Keratinocyte (primary cell): ENCODE results near the gene DNAJB13. TPM values are rescaled to one million over a fixed set of nuclear protein-coding genes. Genes with fewer than 3 reads are reported as not detected.

Experiments
- DNase-seq: peaks from one replicate; pipeline ENCODE4 v3.0.0-alpha.2; 2011; ENCODE audit warnings: low read depth, missing footprints, low spot score
- FAIRE-seq: peaks from 2 replicates; lab custom pipeline; 2011; peaks lifted over from hg19 to GRCh38; lab: Jason Lieb, UNC
- H2AFZ ChIP-seq: 2 replicates; pipeline ENCODE4 v1.6.0; 2012; ENCODE audit warnings: low read length, control low read depth, inconsistent platforms; ENCODE audit not compliant: control insufficient read depth
- H3K27ac ChIP-seq: 2 replicates; pipeline ENCODE4 v1.5.1; 2011; ENCODE audit warnings: low read length; ENCODE audit not compliant: control insufficient read depth, insufficient read depth
- H3K27me3 ChIP-seq: 3 replicates; pipeline ENCODE4 v1.6.0; 2011; ENCODE audit warnings: low read length; ENCODE audit not compliant: control insufficient read depth, insufficient read depth; ENCODE audit errors: extremely low read depth
- H3K36me3 ChIP-seq, 2 experiments: 2 replicates in 1 of 2; 3 replicates in 1 of 2; pipeline ENCODE4 v1.5.1; 2011; ENCODE audit warnings: low read length in 2 of 2, mild to moderate bottlenecking in 1 of 2; ENCODE audit not compliant: control insufficient read depth in 2 of 2, insufficient read depth in 2 of 2; ENCODE audit errors: extremely low read depth in 1 of 2
- H3K4me1 ChIP-seq: 3 replicates; pipeline ENCODE4 v1.5.1; 2011; ENCODE audit warnings: low read length; ENCODE audit not compliant: control insufficient read depth, insufficient read depth; ENCODE audit errors: extremely low read depth
- H3K4me2 ChIP-seq: 3 replicates; pipeline ENCODE4 v1.6.0; 2011; ENCODE audit warnings: low read depth, low read length; ENCODE audit not compliant: control insufficient read depth, insufficient read depth; ENCODE audit errors: extremely low read depth
- H3K4me3 ChIP-seq, 3 experiments: fragments of 200-600 bp in 1 of 3; sonication (generic) in 1 of 3; 2 replicates in 2 of 3; 3 replicates in 1 of 3; pipeline ENCODE4 v1.5.1; 2011 to 2016; ENCODE audit warnings: low read length in 3 of 3, mild to moderate bottlenecking in 3 of 3, control low read depth in 2 of 3, inconsistent platforms in 1 of 3, low read depth in 1 of 3, mixed read lengths in 1 of 3, mixed run types in 1 of 3, moderate library complexity in 1 of 3; ENCODE audit not compliant: control insufficient read depth in 2 of 3, insufficient read depth in 2 of 3; ENCODE audit errors: extremely low read depth in 1 of 3
- H3K79me2 ChIP-seq: 2 replicates; pipeline ENCODE4 v1.6.0; 2012; ENCODE audit warnings: low read length; ENCODE audit not compliant: control insufficient read depth, insufficient read depth
- H3K9ac ChIP-seq: 3 replicates; pipeline ENCODE4 v1.6.0; 2011; ENCODE audit warnings: low read length; ENCODE audit not compliant: control insufficient read depth, insufficient read depth; ENCODE audit errors: extremely low read depth
- H3K9me1 ChIP-seq: 3 replicates; pipeline ENCODE4 v1.6.0; 2011; ENCODE audit warnings: low read length; ENCODE audit not compliant: control insufficient read depth, insufficient read depth; ENCODE audit errors: extremely low read depth
- H3K9me3 ChIP-seq: 2 replicates; pipeline ENCODE4 v1.5.1; 2012; ENCODE audit warnings: low read depth, low read length; ENCODE audit not compliant: control insufficient read depth
- H4K20me1 ChIP-seq: 3 replicates; pipeline ENCODE4 v1.6.0; 2011; ENCODE audit warnings: low read length; ENCODE audit not compliant: control insufficient read depth, insufficient read depth; ENCODE audit errors: extremely low read depth
- EZH2 ChIP-seq: IDR thresholded peaks from one replicate; pipeline ENCODE4 v1.6.1; 2012; ENCODE audit warnings: inconsistent platforms, mild to moderate bottlenecking, low read length, moderate library complexity
- dilution Hi-C: fragments of 300-500 bp; cut with MboI; formaldehyde crosslinking; loops from one replicate; pipeline ENCODE4 v1.7.0; 2020; ENCODE audit warnings: low sequenced_read_pairs; ENCODE audit not compliant: extremely low pct_ligation_motif_present
- polyA plus RNA-seq, 5 experiments: library from polyadenylated mRNA; depleted of rRNA in 3 of 5; stranded (reverse) in 3 of 5; stranded (forward) in 1 of 5; unstranded in 1 of 5; fragments of >200 nt; gene quantifications; 1 replicate in 1 of 5; 2 replicates in 3 of 5; 3 replicates in 1 of 5; pipeline versions ENCODE4 v1.2.1 to v1.2.3, GENCODE V29; 2011 to 2012; ENCODE audit warnings: missing spikeins in 2 of 5, low read depth in 1 of 5, low replicate concordance in 1 of 5
- TF ChIP-seq, protein P1 (sequence below), 3 experiments: IDR thresholded peaks in 1 of 3; conservative IDR thresholded peaks in 1 of 3; optimal IDR thresholded peaks in 1 of 3; 2 replicates in 2 of 3; 3 replicates in 1 of 3; pipeline versions ENCODE3 to v1.5.1; 2011; ENCODE audit warnings: low read length in 3 of 3, mild to moderate bottlenecking in 3 of 3, moderate library complexity in 2 of 3, control low read depth in 1 of 3, inconsistent platforms in 1 of 3; ENCODE audit not compliant: insufficient read depth in 2 of 3; ENCODE audit errors: extremely low read depth in 1 of 3

DNAJB13 gene
- polyA plus RNA-seq, 1 donor (not counting 4 experiments of a cell fraction or from before 2014, with no cell fraction given), result 0.09 TPM

DNA sequence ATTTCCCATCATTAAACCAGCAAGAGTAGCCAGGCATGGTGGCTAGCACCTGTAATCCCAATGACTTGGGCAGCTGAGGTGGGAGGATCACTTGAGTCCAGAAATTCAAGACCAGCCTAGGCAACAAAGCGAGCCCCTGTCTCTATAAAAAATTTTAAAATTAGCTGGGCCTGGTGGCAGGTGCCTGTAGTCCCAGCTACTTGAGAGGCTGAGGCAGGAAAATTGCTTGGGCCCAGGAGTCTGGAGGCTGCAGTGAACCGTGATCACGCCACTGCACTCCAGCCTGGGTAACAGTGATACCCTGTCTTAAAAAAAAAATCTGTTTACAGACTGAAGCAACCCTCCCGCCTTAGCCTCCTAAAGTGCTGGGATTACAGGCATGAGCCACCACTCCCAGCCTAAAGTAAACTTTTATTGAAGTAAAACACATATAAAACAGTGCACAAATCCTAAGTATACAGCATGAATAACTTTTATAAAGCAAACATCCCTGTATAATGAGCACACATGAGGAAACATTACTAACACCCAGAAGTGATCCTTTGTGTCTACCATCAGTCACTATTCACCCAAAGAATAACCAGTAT is 45.4 kb downstream of the DNAJB13 start:
- FAIRE-seq (no peak), DNase-seq (no peak)
- Histone ChIP-seq H3K4me3 (no peak overlapping the region), H3K9me3 (no peaks in the 10 kb centered on the region), H3K79me2 (no peaks in the 10 kb centered on the region), H3K9me1 (no peaks in the 10 kb centered on the region), H3K4me1 (no peaks in the 10 kb centered on the region), H3K27me3 (no peaks in the 10 kb centered on the region), H3K9ac (no peak overlapping the region), H3K27ac (no peak overlapping the region), H2AFZ (no peak overlapping the region), H4K20me1 (no peaks in the 10 kb centered on the region), H3K36me3 (no peaks in the 10 kb centered on the region), H3K4me2 (no peak overlapping the region)
- dilution Hi-C loops, result no loop called here
- TF ChIP-seq, protein P1, sequence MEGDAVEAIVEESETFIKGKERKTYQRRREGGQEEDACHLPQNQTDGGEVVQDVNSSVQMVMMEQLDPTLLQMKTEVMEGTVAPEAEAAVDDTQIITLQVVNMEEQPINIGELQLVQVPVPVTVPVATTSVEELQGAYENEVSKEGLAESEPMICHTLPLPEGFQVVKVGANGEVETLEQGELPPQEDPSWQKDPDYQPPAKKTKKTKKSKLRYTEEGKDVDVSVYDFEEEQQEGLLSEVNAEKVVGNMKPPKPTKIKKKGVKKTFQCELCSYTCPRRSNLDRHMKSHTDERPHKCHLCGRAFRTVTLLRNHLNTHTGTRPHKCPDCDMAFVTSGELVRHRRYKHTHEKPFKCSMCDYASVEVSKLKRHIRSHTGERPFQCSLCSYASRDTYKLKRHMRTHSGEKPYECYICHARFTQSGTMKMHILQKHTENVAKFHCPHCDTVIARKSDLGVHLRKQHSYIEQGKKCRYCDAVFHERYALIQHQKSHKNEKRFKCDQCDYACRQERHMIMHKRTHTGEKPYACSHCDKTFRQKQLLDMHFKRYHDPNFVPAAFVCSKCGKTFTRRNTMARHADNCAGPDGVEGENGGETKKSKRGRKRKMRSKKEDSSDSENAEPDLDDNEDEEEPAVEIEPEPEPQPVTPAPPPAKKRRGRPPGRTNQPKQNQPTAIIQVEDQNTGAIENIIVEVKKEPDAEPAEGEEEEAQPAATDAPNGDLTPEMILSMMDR (optimal IDR thresholded peaks at IDR 0.05 in 1 of 3, IDR thresholded peaks at IDR 0.05 in 1 of 3, conservative IDR thresholded peaks at IDR 0.05 in 1 of 3; ENCODE audit: extremely low read depth in 1 of 3, insufficient read depth in 2 of 3, low read length in 3 of 3), result no peak
- no peak for TF ChIP-seq EZH2

DNA sequence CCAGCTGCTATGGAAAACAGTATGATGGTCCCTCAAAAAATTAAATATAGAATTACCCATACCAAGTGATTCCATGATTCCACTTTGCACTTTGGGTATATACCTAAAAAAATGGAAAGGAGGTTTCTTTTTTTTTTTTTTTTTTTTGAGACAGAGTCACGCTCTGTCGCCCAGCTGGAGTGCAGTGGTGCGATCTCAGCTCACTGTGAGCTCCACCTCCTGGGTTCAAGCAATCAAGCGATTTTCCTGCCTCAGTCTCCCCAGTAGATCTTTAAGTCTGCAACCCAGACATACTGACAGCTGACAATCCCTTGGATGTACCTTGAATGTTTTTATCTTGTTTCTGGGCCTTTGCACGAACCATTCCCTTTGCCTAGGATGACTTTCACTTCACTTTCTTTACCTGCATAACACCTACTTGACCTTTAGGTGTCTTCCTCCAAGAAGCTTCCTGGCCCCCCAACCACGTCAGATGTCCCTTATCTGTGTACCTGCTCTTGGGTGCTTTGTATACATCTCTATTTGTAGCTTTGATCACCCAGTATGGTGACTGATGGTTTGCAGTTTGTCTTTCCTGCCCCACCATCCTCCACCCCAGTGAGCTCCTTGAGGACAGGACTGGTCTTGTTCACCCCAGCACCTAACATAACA is 46.4 kb downstream of the DNAJB13 start:
- dilution Hi-C loops, result no loop called here

More for the DNA sequence above, 46.4 kb downstream of the DNAJB13 start:
- TF ChIP-seq, protein P1 (optimal IDR thresholded peaks at IDR 0.05 in 1 of 3, IDR thresholded peaks at IDR 0.05 in 1 of 3, conservative IDR thresholded peaks at IDR 0.05 in 1 of 3; ENCODE audit: extremely low read depth in 1 of 3, insufficient read depth in 2 of 3, low read length in 3 of 3), result no peak
- no peak for TF ChIP-seq EZH2
- no peaks in the 10 kb centered on the region for H4K20me1 ChIP-seq
- FAIRE-seq, result no peak
- no peak overlapping the region for H2AFZ ChIP-seq
- no peak overlapping the region for H3K4me2 ChIP-seq
- no peak for DNase-seq
- no peak overlapping the region for H3K27ac ChIP-seq
- no peak overlapping the region for H3K4me3 ChIP-seq
- no peaks in the 10 kb centered on the region for H3K9me1 ChIP-seq
- H3K36me3 ChIP-seq, result no peaks in the 10 kb centered on the region
- H3K27me3 ChIP-seq, result no peaks in the 10 kb centered on the region
- no peaks in the 10 kb centered on the region for H3K4me1 ChIP-seq
- H3K79me2 ChIP-seq, result no peaks in the 10 kb centered on the region
- H3K9ac ChIP-seq, result no peak overlapping the region
- no peaks in the 10 kb centered on the region for H3K9me3 ChIP-seq
